GM23338 (cell line): ENCODE results near the gene RAX2. TPM values are rescaled to one million over a fixed set of nuclear protein-coding genes. Genes with fewer than 3 reads are reported as not detected.

ENCODE experiments used
- ATAC-seq: fragments of 200-7000 bp; cut with Tn5 transposase; 3 replicates; pipeline ENCODE4 v1.9.1; 2020
- DNase-seq: peaks from one replicate; pipeline ENCODE4 v3.0.0-alpha.2; 2015; ENCODE audit warnings: low spot score
- H2AFZ ChIP-seq: fragments of 200-600 bp; sonication (generic); 2 replicates; pipeline ENCODE4 v1.8.0; 2016; ENCODE audit warnings: antibody characterized with exemption, mild to moderate bottlenecking, moderate library complexity
- H3F3A ChIP-seq: fragments of 200-600 bp; sonication (generic); replicated peaks from 2 replicates; pipeline ENCODE4 v1.8.0; 2017; ENCODE audit warnings: antibody characterized with exemption, mixed run types, low read depth
- H3K27ac ChIP-seq: fragments of 200-600 bp; sonication (generic); 2 replicates; pipeline ENCODE4 v1.6.1; 2016; ENCODE audit warnings: low read depth
- H3K27me3 ChIP-seq: fragments of 200-600 bp; sonication (generic); 2 replicates; pipeline ENCODE4 v1.8.0; 2016; ENCODE audit warnings: mild to moderate bottlenecking, mixed run types, moderate library complexity; ENCODE audit not compliant: insufficient read depth
- H3K36me3 ChIP-seq: fragments of 200-600 bp; sonication (generic); 2 replicates; pipeline ENCODE4 v1.8.0; 2016; ENCODE audit warnings: mild to moderate bottlenecking; ENCODE audit not compliant: insufficient read depth
- H3K4me1 ChIP-seq: fragments of 200-600 bp; sonication (generic); 2 replicates; pipeline ENCODE4 v1.8.0; 2016; ENCODE audit warnings: mild to moderate bottlenecking, moderate library complexity; ENCODE audit not compliant: insufficient read depth
- H3K4me2 ChIP-seq: fragments of 200-600 bp; sonication (generic); 2 replicates; pipeline ENCODE4 v1.7.1; 2017; ENCODE audit warnings: mixed run types
- H3K4me3 ChIP-seq: fragments of 200-600 bp; sonication (generic); 2 replicates; pipeline ENCODE4 v1.6.1; 2016; ENCODE audit warnings: mixed run types
- H3K79me2 ChIP-seq: fragments of 200-600 bp; sonication (generic); replicated peaks from 2 replicates; pipeline ENCODE4 v1.8.0; 2017; ENCODE audit warnings: mild to moderate bottlenecking; ENCODE audit not compliant: insufficient read depth
- H3K9me2 ChIP-seq: fragments of 200-600 bp; sonication (generic); 2 replicates; pipeline ENCODE4 v1.8.0; 2017; ENCODE audit not compliant: insufficient read depth
- H4K20me1 ChIP-seq: fragments of 200-600 bp; sonication (generic); replicated peaks from 2 replicates; pipeline ENCODE4 v1.8.0; 2017; ENCODE audit warnings: mild to moderate bottlenecking; ENCODE audit not compliant: insufficient read depth
- H3K27ac Mint-ChIP-seq: 2 replicates; pipeline ENCODE4 v1.8.0; 2020; ENCODE audit warnings: inconsistent platforms, mild to moderate bottlenecking, moderate library complexity, mixed read lengths
- H3K27me3 Mint-ChIP-seq: 3 replicates; pipeline ENCODE4 v1.8.0; 2022; ENCODE audit warnings: low read depth, mild to moderate bottlenecking, moderate library complexity, mixed read lengths, inconsistent platforms; ENCODE audit not compliant: insufficient read depth, poor library complexity
- H3K36me3 Mint-ChIP-seq: 3 replicates; pipeline ENCODE4 v1.8.0; 2021; ENCODE audit warnings: low read depth, mild to moderate bottlenecking, inconsistent platforms, moderate library complexity, mixed read lengths
- H3K4me1 Mint-ChIP-seq: 3 replicates; pipeline ENCODE4 v1.8.0; 2020; ENCODE audit warnings: mild to moderate bottlenecking, inconsistent platforms, mixed read lengths
- H3K4me3 Mint-ChIP-seq: 3 replicates; pipeline ENCODE4 v1.8.0; 2021; ENCODE audit warnings: moderate library complexity, mild to moderate bottlenecking, inconsistent platforms, mixed read lengths
- H3K9me3 Mint-ChIP-seq: 3 replicates; pipeline ENCODE4 v1.8.0; 2020; ENCODE audit warnings: moderate library complexity, mild to moderate bottlenecking, inconsistent platforms, mixed read lengths
- CREB1 ChIP-seq: fragments of 250-450 bp; sonication (Bioruptor Pico); IDR thresholded peaks from 2 replicates; pipeline ENCODE4 v1.5.0; 2020; ENCODE audit warnings: low read depth, mild to moderate bottlenecking, moderate library complexity
- EZH2 ChIP-seq: fragments of 200-600 bp; sonication (generic); IDR thresholded peaks from one replicate; pipeline ENCODE4 v1.8.0; 2017; ENCODE audit warnings: antibody characterized with exemption, mild to moderate bottlenecking, low read depth; ENCODE audit not compliant: unreplicated experiment
- EZH2phosphoT487 ChIP-seq: fragments of 200-600 bp; sonication (generic); IDR thresholded peaks from one replicate; pipeline ENCODE4 v1.8.1; 2018; ENCODE audit warnings: antibody characterized with exemption; ENCODE audit not compliant: unreplicated experiment
- JUNB ChIP-seq: IDR thresholded peaks from one replicate; pipeline ENCODE4 v1.6.1; 2016; ENCODE audit warnings: antibody characterized with exemption; ENCODE audit not compliant: unreplicated experiment
- NANOG ChIP-seq: IDR thresholded peaks from 2 replicates; pipeline ENCODE4 v1.6.1; 2016; ENCODE audit warnings: antibody characterized with exemption, borderline replicate concordance
- POLR2AphosphoS5 ChIP-seq: IDR thresholded peaks from 2 replicates; pipeline ENCODE4 v1.6.1; 2016; ENCODE audit warnings: antibody characterized with exemption, low read depth
- STAT1 ChIP-seq: IDR thresholded peaks from one replicate; pipeline ENCODE4 v1.6.1; 2016; ENCODE audit warnings: antibody characterized with exemption; ENCODE audit not compliant: unreplicated experiment
- ZNF114 ChIP-seq: fragments of 250-450 bp; sonication (Bioruptor Pico); IDR thresholded peaks from 2 replicates; pipeline ENCODE4 v1.5.0; 2020; ENCODE audit warnings: mild to moderate bottlenecking, moderate library complexity
- polyA plus RNA-seq: library from polyadenylated mRNA; unstranded; fragments of >200 nt; fragmentation: Nextera tagmentation; extraction: Ambion mirVana; gene quantifications from 2 replicates; pipeline ENCODE4 v1.2.1, GENCODE V29; 2016
- total RNA-seq: library from RNA; depleted of rRNA; stranded (reverse); fragments of >200 nt; shearing (Covaris generic); gene quantifications from 2 replicates; pipeline ENCODE4 v1.2.3, GENCODE V29; 2014
- TF ChIP-seq, protein P1 (sequence below): IDR thresholded peaks from 2 replicates; pipeline ENCODE4 v1.6.1; 2016; ENCODE audit warnings: antibody characterized with exemption
- TF ChIP-seq, protein P2 (sequence below): IDR thresholded peaks from one replicate; pipeline ENCODE4 v1.6.1; 2018; ENCODE audit warnings: antibody characterized with exemption; ENCODE audit not compliant: unreplicated experiment
- TF ChIP-seq, protein P3 (sequence below), 2 experiments: fragments of 200-600 bp in 1 of 2; sonication (generic) in 1 of 2; conservative IDR thresholded peaks; 2 replicates each; pipeline versions ENCODE4 v1.5.1 to v1.6.1; 2016 to 2017; ENCODE audit warnings: antibody characterized with exemption in 2 of 2, low read depth in 2 of 2, mild to moderate bottlenecking in 2 of 2, moderate library complexity in 1 of 2
- TF ChIP-seq, protein P4 (sequence below): fragments of 250-450 bp; sonication (Bioruptor Pico); IDR thresholded peaks from 2 replicates; pipeline ENCODE4 v1.5.0; 2020; ENCODE audit warnings: mild to moderate bottlenecking, moderate library complexity

RAX2 gene
- total and polyA plus RNA-seq, 2 experiments from 2014 or later: 0.13 TPM; not detected in 1

DNA sequence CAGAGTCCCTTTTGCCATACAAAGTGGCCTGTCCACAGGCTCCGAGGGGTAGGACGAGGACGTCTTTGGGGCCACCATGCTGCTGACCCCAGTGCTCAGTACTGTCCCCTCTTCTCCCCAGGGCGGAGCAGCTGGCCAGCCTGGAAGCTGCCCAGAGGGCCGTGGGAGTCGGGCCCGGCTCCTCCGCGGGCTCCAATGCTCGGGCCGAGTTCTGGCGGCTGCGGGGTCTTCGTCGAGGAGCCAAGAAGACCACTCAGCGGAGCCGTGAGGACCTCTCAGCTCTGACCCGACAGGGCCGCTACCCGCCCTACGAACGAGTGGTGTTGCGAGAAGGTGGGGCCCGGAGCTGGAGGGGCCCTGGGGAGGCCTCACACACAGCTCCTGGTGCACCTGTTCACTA lies 31.6 kb downstream of the RAX2 start:
- H3K4me1 Mint-ChIP-seq: no peaks in the 10 kb centered on the region
- no peaks in the 10 kb centered on the region for H4K20me1 ChIP-seq
- H3K4me3 Mint-ChIP-seq: no peak overlapping the region
- no peaks in the 10 kb centered on the region for H3K36me3 ChIP-seq
- DNase-seq (no peak), ATAC-seq (no peak)
- H3K9me3 Mint-ChIP-seq: no peaks in the 10 kb centered on the region
- H3K4me3 ChIP-seq: no peak overlapping the region
- H3F3A ChIP-seq: no peaks in the 10 kb centered on the region
- no peaks in the 10 kb centered on the region for H3K79me2 ChIP-seq
- H3K27me3 Mint-ChIP-seq: peaks cover 4% of the 10 kb centered on the region
- TF ChIP-seq, protein P1, sequence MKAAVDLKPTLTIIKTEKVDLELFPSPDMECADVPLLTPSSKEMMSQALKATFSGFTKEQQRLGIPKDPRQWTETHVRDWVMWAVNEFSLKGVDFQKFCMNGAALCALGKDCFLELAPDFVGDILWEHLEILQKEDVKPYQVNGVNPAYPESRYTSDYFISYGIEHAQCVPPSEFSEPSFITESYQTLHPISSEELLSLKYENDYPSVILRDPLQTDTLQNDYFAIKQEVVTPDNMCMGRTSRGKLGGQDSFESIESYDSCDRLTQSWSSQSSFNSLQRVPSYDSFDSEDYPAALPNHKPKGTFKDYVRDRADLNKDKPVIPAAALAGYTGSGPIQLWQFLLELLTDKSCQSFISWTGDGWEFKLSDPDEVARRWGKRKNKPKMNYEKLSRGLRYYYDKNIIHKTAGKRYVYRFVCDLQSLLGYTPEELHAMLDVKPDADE: no peak
- TF ChIP-seq, protein P2, sequence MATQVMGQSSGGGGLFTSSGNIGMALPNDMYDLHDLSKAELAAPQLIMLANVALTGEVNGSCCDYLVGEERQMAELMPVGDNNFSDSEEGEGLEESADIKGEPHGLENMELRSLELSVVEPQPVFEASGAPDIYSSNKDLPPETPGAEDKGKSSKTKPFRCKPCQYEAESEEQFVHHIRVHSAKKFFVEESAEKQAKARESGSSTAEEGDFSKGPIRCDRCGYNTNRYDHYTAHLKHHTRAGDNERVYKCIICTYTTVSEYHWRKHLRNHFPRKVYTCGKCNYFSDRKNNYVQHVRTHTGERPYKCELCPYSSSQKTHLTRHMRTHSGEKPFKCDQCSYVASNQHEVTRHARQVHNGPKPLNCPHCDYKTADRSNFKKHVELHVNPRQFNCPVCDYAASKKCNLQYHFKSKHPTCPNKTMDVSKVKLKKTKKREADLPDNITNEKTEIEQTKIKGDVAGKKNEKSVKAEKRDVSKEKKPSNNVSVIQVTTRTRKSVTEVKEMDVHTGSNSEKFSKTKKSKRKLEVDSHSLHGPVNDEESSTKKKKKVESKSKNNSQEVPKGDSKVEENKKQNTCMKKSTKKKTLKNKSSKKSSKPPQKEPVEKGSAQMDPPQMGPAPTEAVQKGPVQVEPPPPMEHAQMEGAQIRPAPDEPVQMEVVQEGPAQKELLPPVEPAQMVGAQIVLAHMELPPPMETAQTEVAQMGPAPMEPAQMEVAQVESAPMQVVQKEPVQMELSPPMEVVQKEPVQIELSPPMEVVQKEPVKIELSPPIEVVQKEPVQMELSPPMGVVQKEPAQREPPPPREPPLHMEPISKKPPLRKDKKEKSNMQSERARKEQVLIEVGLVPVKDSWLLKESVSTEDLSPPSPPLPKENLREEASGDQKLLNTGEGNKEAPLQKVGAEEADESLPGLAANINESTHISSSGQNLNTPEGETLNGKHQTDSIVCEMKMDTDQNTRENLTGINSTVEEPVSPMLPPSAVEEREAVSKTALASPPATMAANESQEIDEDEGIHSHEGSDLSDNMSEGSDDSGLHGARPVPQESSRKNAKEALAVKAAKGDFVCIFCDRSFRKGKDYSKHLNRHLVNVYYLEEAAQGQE: no peak
- TF ChIP-seq, protein P3, sequence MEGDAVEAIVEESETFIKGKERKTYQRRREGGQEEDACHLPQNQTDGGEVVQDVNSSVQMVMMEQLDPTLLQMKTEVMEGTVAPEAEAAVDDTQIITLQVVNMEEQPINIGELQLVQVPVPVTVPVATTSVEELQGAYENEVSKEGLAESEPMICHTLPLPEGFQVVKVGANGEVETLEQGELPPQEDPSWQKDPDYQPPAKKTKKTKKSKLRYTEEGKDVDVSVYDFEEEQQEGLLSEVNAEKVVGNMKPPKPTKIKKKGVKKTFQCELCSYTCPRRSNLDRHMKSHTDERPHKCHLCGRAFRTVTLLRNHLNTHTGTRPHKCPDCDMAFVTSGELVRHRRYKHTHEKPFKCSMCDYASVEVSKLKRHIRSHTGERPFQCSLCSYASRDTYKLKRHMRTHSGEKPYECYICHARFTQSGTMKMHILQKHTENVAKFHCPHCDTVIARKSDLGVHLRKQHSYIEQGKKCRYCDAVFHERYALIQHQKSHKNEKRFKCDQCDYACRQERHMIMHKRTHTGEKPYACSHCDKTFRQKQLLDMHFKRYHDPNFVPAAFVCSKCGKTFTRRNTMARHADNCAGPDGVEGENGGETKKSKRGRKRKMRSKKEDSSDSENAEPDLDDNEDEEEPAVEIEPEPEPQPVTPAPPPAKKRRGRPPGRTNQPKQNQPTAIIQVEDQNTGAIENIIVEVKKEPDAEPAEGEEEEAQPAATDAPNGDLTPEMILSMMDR (conservative IDR thresholded peaks at IDR 0.05; ENCODE audit: low read depth in 2 of 2): no peak
- TF ChIP-seq POLR2AphosphoS5: no peak
- TF ChIP-seq NANOG: no peak
- no peak for TF ChIP-seq STAT1
- no peak for TF ChIP-seq EZH2phosphoT487
- TF ChIP-seq ZNF114 (CRISPR knock-in tag): no peak
- TF ChIP-seq, protein P4, sequence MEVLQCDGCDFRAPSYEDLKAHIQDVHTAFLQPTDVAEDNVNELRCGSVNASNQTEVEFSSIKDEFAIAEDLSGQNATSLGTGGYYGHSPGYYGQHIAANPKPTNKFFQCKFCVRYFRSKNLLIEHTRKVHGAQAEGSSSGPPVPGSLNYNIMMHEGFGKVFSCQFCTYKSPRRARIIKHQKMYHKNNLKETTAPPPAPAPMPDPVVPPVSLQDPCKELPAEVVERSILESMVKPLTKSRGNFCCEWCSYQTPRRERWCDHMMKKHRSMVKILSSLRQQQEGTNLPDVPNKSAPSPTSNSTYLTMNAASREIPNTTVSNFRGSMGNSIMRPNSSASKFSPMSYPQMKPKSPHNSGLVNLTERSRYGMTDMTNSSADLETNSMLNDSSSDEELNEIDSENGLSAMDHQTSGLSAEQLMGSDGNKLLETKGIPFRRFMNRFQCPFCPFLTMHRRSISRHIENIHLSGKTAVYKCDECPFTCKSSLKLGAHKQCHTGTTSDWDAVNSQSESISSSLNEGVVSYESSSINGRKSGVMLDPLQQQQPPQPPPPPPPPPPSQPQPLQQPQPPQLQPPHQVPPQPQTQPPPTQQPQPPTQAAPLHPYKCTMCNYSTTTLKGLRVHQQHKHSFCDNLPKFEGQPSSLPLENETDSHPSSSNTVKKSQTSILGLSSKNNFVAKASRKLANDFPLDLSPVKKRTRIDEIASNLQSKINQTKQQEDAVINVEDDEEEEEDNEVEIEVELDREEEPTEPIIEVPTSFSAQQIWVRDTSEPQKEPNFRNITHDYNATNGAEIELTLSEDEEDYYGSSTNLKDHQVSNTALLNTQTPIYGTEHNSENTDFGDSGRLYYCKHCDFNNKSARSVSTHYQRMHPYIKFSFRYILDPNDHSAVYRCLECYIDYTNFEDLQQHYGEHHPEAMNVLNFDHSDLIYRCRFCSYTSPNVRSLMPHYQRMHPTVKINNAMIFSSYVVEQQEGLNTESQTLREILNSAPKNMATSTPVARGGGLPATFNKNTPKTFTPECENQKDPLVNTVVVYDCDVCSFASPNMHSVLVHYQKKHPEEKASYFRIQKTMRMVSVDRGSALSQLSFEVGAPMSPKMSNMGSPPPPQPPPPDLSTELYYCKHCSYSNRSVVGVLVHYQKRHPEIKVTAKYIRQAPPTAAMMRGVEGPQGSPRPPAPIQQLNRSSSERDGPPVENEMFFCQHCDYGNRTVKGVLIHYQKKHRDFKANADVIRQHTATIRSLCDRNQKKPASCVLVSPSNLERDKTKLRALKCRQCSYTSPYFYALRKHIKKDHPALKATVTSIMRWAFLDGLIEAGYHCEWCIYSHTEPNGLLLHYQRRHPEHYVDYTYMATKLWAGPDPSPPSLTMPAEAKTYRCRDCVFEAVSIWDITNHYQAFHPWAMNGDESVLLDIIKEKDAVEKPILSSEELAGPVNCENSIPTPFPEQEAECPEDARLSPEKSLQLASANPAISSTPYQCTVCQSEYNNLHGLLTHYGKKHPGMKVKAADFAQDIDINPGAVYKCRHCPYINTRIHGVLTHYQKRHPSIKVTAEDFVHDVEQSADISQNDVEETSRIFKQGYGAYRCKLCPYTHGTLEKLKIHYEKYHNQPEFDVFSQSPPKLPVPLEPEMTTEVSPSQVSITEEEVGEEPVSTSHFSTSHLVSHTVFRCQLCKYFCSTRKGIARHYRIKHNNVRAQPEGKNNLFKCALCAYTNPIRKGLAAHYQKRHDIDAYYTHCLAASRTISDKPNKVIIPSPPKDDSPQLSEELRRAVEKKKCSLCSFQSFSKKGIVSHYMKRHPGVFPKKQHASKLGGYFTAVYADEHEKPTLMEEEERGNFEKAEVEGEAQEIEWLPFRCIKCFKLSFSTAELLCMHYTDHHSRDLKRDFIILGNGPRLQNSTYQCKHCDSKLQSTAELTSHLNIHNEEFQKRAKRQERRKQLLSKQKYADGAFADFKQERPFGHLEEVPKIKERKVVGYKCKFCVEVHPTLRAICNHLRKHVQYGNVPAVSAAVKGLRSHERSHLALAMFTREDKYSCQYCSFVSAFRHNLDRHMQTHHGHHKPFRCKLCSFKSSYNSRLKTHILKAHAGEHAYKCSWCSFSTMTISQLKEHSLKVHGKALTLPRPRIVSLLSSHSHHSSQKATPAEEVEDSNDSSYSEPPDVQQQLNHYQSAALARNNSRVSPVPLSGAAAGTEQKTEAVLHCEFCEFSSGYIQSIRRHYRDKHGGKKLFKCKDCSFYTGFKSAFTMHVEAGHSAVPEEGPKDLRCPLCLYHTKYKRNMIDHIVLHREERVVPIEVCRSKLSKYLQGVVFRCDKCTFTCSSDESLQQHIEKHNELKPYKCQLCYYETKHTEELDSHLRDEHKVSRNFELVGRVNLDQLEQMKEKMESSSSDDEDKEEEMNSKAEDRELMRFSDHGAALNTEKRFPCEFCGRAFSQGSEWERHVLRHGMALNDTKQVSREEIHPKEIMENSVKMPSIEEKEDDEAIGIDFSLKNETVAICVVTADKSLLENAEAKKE (CRISPR knock-in tag): no peak
- no peak for TF ChIP-seq EZH2
- TF ChIP-seq CREB1: no peak
- TF ChIP-seq JUNB: no peak
- H3K4me1 ChIP-seq: no peaks in the 10 kb centered on the region
- H3K36me3 Mint-ChIP-seq: 0 out of 3 replicates have a peak, but pooled peaks cover 3% of the 10 kb centered on the region
- H3K27me3 ChIP-seq: no peaks in the 10 kb centered on the region
- H3K9me2 ChIP-seq: no peaks in the 10 kb centered on the region
- H3K27ac ChIP-seq: no peak overlapping the region
- H2AFZ ChIP-seq: no peak overlapping the region
- H3K4me2 ChIP-seq: no peak overlapping the region
- H3K27ac Mint-ChIP-seq: no peak overlapping the region
